ENCODE results near the gene CDH18.

CDH18 gene

DNA sequence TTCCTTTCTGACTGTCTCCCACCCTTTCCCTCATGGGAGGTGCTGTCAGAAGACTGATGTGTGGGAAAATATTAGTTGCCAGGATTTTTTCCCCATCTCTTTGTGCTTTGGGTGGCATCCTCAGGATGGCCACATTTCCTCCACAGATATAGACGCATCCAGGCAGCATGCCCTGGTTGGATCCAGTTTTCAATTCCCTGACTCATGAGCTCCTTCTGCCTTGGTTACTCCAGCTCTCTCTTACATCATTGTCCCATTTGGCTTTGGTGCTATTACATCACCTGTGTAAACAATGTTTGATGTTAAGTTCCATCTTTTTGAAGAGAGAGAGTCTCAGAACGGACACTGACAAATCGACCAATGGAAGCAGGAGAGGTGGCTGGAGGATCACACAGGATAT is 302.5 kb downstream of the CDH18 start:
- Histone ChIP-seq H3K36me3 (ENCODE audit: insufficient read depth, low read length) (no peaks in the 10 kb centered on the region), H3K9ac (ENCODE audit: low read depth, low read length, poor library complexity, severe bottlenecking) (no peak overlapping the region), H2AFZ (ENCODE audit: low read length) (no peak overlapping the region), H3K4me3 (ENCODE audit: low read length, poor library complexity, severe bottlenecking) (no peak overlapping the region), H3K9me2 (replicated peaks; ENCODE audit: low read depth, low read length) (no peaks in the 10 kb centered on the region), H3K9me3 (ENCODE audit: insufficient read depth, low read depth, low read length) (no peaks in the 10 kb centered on the region), H3F3A (ENCODE audit: low read depth) (no peaks in the 10 kb centered on the region), H3K79me2 (ENCODE audit: insufficient read depth, low read length) (no peaks in the 10 kb centered on the region), H4K20me1 (ENCODE audit: insufficient read depth, low read length, poor library complexity, severe bottlenecking) (no peaks in the 10 kb centered on the region), H3K4me1 (ENCODE audit: insufficient read depth, low read length, poor library complexity, severe bottlenecking) (no peaks in the 10 kb centered on the region), H3K27me3 (ENCODE audit: insufficient read depth, low read length, poor library complexity, severe bottlenecking) (no peaks in the 10 kb centered on the region), H3K4me2 (ENCODE audit: low read depth, low read length, poor library complexity, severe bottlenecking) (no peak overlapping the region)
- TF ChIP-seq, protein P1, sequence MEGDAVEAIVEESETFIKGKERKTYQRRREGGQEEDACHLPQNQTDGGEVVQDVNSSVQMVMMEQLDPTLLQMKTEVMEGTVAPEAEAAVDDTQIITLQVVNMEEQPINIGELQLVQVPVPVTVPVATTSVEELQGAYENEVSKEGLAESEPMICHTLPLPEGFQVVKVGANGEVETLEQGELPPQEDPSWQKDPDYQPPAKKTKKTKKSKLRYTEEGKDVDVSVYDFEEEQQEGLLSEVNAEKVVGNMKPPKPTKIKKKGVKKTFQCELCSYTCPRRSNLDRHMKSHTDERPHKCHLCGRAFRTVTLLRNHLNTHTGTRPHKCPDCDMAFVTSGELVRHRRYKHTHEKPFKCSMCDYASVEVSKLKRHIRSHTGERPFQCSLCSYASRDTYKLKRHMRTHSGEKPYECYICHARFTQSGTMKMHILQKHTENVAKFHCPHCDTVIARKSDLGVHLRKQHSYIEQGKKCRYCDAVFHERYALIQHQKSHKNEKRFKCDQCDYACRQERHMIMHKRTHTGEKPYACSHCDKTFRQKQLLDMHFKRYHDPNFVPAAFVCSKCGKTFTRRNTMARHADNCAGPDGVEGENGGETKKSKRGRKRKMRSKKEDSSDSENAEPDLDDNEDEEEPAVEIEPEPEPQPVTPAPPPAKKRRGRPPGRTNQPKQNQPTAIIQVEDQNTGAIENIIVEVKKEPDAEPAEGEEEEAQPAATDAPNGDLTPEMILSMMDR (conservative IDR thresholded peaks at IDR 0.05; ENCODE audit: low read length), result no peak
- TF ChIP-seq EZH2phosphoT487 (IDR thresholded peaks at IDR 0.05; ENCODE audit: borderline replicate concordance), result no peak

DNA sequence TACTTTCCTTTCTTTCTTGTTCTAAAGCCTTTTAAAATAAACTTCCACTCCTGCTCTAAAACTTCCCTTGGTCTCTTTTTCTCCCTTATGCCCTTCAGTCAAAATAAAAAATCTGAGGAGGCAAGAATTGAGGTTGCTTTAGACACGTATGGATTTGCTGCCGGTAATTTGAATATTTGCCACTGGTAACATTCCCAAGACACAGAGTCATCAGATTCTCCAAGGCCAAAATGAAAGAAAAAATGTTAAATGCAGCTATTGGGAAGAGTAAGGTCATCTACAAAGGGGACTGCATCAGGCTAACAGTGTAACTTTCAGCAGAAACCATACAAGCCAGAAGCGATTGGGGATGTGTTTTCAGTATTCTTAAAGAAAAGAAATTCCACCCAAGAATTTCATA is 311.1 kb downstream of the CDH18 start:
- TF ChIP-seq EZH2phosphoT487 (IDR thresholded peaks at IDR 0.05; ENCODE audit: borderline replicate concordance), result no peak
- TF ChIP-seq, protein P1 (conservative IDR thresholded peaks at IDR 0.05; ENCODE audit: low read length), result no peak
- H3K4me3 ChIP-seq (ENCODE audit: low read length, poor library complexity, severe bottlenecking), result no peak overlapping the region
- no peak overlapping the region for H3K4me2 ChIP-seq (ENCODE audit: low read depth, low read length, poor library complexity, severe bottlenecking)

DNA sequence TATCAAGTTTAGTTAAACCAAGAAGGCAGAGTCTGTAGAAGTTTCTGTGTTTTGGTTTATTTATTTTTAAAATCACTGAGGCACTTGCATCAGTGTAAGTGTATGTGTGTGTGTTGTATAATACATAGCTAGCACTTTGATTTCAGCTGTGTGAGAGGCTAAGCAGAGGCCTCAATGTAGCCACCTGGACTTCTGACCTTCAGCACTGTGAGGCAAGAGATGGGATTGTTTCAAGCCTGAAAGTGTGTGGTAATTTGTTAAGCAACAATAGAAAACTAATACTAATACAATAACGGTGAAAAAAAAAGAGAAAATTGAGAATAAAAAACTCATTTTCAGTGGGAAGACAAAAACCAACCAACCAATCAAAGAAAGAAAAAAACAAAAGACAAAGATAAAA is 327.3 kb downstream of the CDH18 start:
- Histone ChIP-seq H3K9ac (ENCODE audit: low read depth, low read length, poor library complexity, severe bottlenecking) (no peak overlapping the region), H3K36me3 (ENCODE audit: insufficient read depth, low read length) (no peaks in the 10 kb centered on the region), H3K9me2 (replicated peaks; ENCODE audit: low read depth, low read length) (no peaks in the 10 kb centered on the region), H3K4me2 (ENCODE audit: low read depth, low read length, poor library complexity, severe bottlenecking) (no peak overlapping the region), H3K27me3 (ENCODE audit: insufficient read depth, low read length, poor library complexity, severe bottlenecking) (no peaks in the 10 kb centered on the region), H3K4me1 (ENCODE audit: insufficient read depth, low read length, poor library complexity, severe bottlenecking) (no peaks in the 10 kb centered on the region), H3F3A (ENCODE audit: low read depth) (no peaks in the 10 kb centered on the region), H4K20me1 (ENCODE audit: insufficient read depth, low read length, poor library complexity, severe bottlenecking) (no peaks in the 10 kb centered on the region), H2AFZ (ENCODE audit: low read length) (no peak overlapping the region), H3K79me2 (ENCODE audit: insufficient read depth, low read length) (no peaks in the 10 kb centered on the region), H3K4me3 (ENCODE audit: low read length, poor library complexity, severe bottlenecking) (no peak overlapping the region), H3K9me3 (ENCODE audit: insufficient read depth, low read depth, low read length) (no peaks in the 10 kb centered on the region)
- TF ChIP-seq EZH2phosphoT487 (IDR thresholded peaks at IDR 0.05; ENCODE audit: borderline replicate concordance), result no peak
- TF ChIP-seq, protein P1 (conservative IDR thresholded peaks at IDR 0.05; ENCODE audit: low read length), result no peak

More for the DNA sequence above, 311.1 kb downstream of the CDH18 start:
- no peak overlapping the region for H3K9ac ChIP-seq (ENCODE audit: low read depth, low read length, poor library complexity, severe bottlenecking)
- H3K27me3 ChIP-seq (ENCODE audit: insufficient read depth, low read length, poor library complexity, severe bottlenecking), result no peaks in the 10 kb centered on the region
- H4K20me1 ChIP-seq (ENCODE audit: insufficient read depth, low read length, poor library complexity, severe bottlenecking), result no peaks in the 10 kb centered on the region
- no peaks in the 10 kb centered on the region for H3K4me1 ChIP-seq (ENCODE audit: insufficient read depth, low read length, poor library complexity, severe bottlenecking)
- H3K9me2 ChIP-seq (replicated peaks; ENCODE audit: low read depth, low read length), result no peaks in the 10 kb centered on the region
- no peaks in the 10 kb centered on the region for H3K79me2 ChIP-seq (ENCODE audit: insufficient read depth, low read length)
- no peaks in the 10 kb centered on the region for H3K9me3 ChIP-seq (ENCODE audit: insufficient read depth, low read depth, low read length)
- no peaks in the 10 kb centered on the region for H3F3A ChIP-seq (ENCODE audit: low read depth)
- no peaks in the 10 kb centered on the region for H3K36me3 ChIP-seq (ENCODE audit: insufficient read depth, low read length)
- no peak overlapping the region for H2AFZ ChIP-seq (ENCODE audit: low read length)
